HepG2 (cell line): Measurements from ENCODE around the gene NKPD1. TPM values are rescaled to one million over a fixed set of nuclear protein-coding genes. Genes with fewer than 3 reads are reported as not detected.

Experiments used
- AHDC1 ChIP-seq: sonication (generic); formaldehyde crosslinking; IDR thresholded peaks from 2 replicates; pipeline ENCODE4 v1.5.1; 2020; ENCODE audit warnings: mild to moderate bottlenecking, missing genetic modification reagents, borderline replicate concordance
- FLYWCH1 ChIP-seq: sonication (generic); formaldehyde crosslinking; IDR thresholded peaks from 2 replicates; pipeline ENCODE4 v1.8.1; 2023; ENCODE audit warnings: mild to moderate bottlenecking, missing genetic modification reagents
- MATR3 ChIP-seq: sonication (generic); formaldehyde crosslinking; IDR thresholded peaks from 2 replicates; pipeline ENCODE4 v1.4.0; 2020; ENCODE audit warnings: missing genetic modification reagents
- MIER3 ChIP-seq: IDR thresholded peaks from 2 replicates; pipeline ENCODE4 v1.6.1; 2016; ENCODE audit warnings: missing compliant biosample characterization, borderline replicate concordance
- NCOA2 ChIP-seq: sonication (generic); formaldehyde crosslinking; IDR thresholded peaks from 2 replicates; pipeline ENCODE4 v1.8.0; 2022; ENCODE audit warnings: inconsistent platforms
- NFE2 ChIP-seq: sonication (generic); formaldehyde crosslinking; IDR thresholded peaks from 2 replicates; pipeline ENCODE4 v1.4.0; 2020; ENCODE audit warnings: missing genetic modification reagents
- PAWR ChIP-seq: sonication (generic); formaldehyde crosslinking; IDR thresholded peaks from 2 replicates; pipeline ENCODE4 v1.4.0; 2020; ENCODE audit warnings: missing genetic modification reagents, mild to moderate bottlenecking, borderline replicate concordance
- RNF2 ChIP-seq: fragments of 450-650 bp; conservative IDR thresholded peaks from 2 replicates; pipeline ENCODE4 v1.6.1; 2016; ENCODE audit warnings: low read depth
- SOX13 ChIP-seq, 3 experiments: fragments of 450-650 bp in 1 of 3; sonication (generic) in 1 of 3; formaldehyde crosslinking in 1 of 3; IDR thresholded peaks in 2 of 3; conservative IDR thresholded peaks in 1 of 3; 2 replicates each; pipeline versions ENCODE4 v1.5.0 to v1.6.1; 2016 to 2020; ENCODE audit warnings: antibody characterized with exemption in 1 of 3, mild to moderate bottlenecking in 1 of 3, missing compliant biosample characterization in 1 of 3, missing genetic modification reagents in 1 of 3, moderate library complexity in 1 of 3
- TEAD3 ChIP-seq: optimal IDR thresholded peaks from 2 replicates; pipeline ENCODE3; 2016; ENCODE audit warnings: borderline replicate concordance
- ZBTB4 ChIP-seq: sonication (generic); formaldehyde crosslinking; IDR thresholded peaks from 2 replicates; pipeline ENCODE4 v1.4.0; 2020; ENCODE audit warnings: missing genetic modification reagents, mild to moderate bottlenecking, borderline replicate concordance
- ZMYM4 ChIP-seq: sonication (generic); formaldehyde crosslinking; IDR thresholded peaks from 2 replicates; pipeline ENCODE4 v1.8.1; 2023; ENCODE audit warnings: mild to moderate bottlenecking, missing genetic modification reagents
- ZNF251 ChIP-seq: sonication (generic); formaldehyde crosslinking; IDR thresholded peaks from 2 replicates; pipeline ENCODE4 v1.9.0; 2021; ENCODE audit warnings: mild to moderate bottlenecking, missing genetic modification reagents
- ZNF547 ChIP-seq: sonication (generic); formaldehyde crosslinking; IDR thresholded peaks from 2 replicates; pipeline ENCODE4 v1.5.1; 2020; ENCODE audit warnings: mild to moderate bottlenecking, missing genetic modification reagents
- ZNF687 ChIP-seq: sonication (generic); formaldehyde crosslinking; IDR thresholded peaks from 2 replicates; pipeline ENCODE4 v1.5.1; 2020; ENCODE audit warnings: mild to moderate bottlenecking, missing genetic modification reagents, moderate library complexity
- ZNF879 ChIP-seq: sonication (generic); formaldehyde crosslinking; IDR thresholded peaks from 2 replicates; pipeline ENCODE4 v1.8.1; 2023; ENCODE audit warnings: missing genetic modification reagents
- polyA plus RNA-seq, 8 experiments: library from polyadenylated mRNA; depleted of rRNA in 3 of 8; stranded (reverse) in 7 of 8; unstranded in 1 of 8; fragments of >200 nt; fragmentation: Illumina TruSeq in 4 of 8; extraction: Trizol in 4 of 8; gene quantifications; 2 replicates each; pipeline versions ENCODE4 v1.2.1 to v1.2.3, GENCODE V29; 2011 to 2016; ENCODE audit warnings: low read depth in 4 of 8, missing spikeins in 1 of 8, mixed read lengths in 1 of 8; ENCODE audit not compliant: insufficient read depth in 1 of 8
- total RNA-seq, 5 experiments: library from RNA; depleted of rRNA; stranded (reverse); fragments of >200 nt; fragmentation: Illumina TruSeq; extraction: Trizol; gene quantifications; 2 replicates each; pipeline ENCODE4 v1.2.3, GENCODE V29; 2016; ENCODE audit warnings: low read depth in 1 of 5

Gene NKPD1
- total and polyA plus RNA-seq, 2 of the 13 experiments (the other 11 are each of a cell fraction or from before 2014, with no cell fraction given) = 0.03 TPM; not detected in 1

- no peak for TF ChIP-seq ZBTB4 (CRISPR knock-in tag)
- TF ChIP-seq ZNF251 (CRISPR knock-in tag) = no peak
- TF ChIP-seq SOX13 (IDR thresholded peaks at IDR 0.05) = no peak
- peak in 1 of 2 experiments; percentile 64; a peak in 2 of 4 replicates for TF ChIP-seq SOX13 (CRISPR knock-in tag; conservative IDR thresholded peaks at IDR 0.05 in 1 of 2, IDR thresholded peaks at IDR 0.05 in 1 of 2)
- TF ChIP-seq ZNF687 = peak; percentile 64
- no peak for TF ChIP-seq NFE2 (CRISPR knock-in tag)
- 0 out of 2 replicates have a peak, but pooled peaks have one; percentile 22 for TF ChIP-seq MIER3 (CRISPR knock-in tag)
- TF ChIP-seq MATR3 (CRISPR knock-in tag) = no peak
- no peak; the same call in 1 of the 2 replicates for TF ChIP-seq AHDC1 (CRISPR knock-in tag)
- TF ChIP-seq FLYWCH1 = no peak
- TF ChIP-seq ZMYM4 = no peak
- no peak for TF ChIP-seq PAWR (CRISPR knock-in tag)
- no peak for TF ChIP-seq ZNF879 (CRISPR knock-in tag)
- TF ChIP-seq RNF2 = no peak
- peak; percentile 50 for TF ChIP-seq TEAD3 (CRISPR knock-in tag)
- TF ChIP-seq NCOA2 (CRISPR knock-in tag) = no peak
- TF ChIP-seq ZNF547 = no peak
These were observed 6.5 kb downstream of the NKPD1 start (continued) for GRCh38 chr19:45154064-45154827.
